Mesendoderm (in vitro differentiated cells): ENCODE data around the gene LIG3.

Source experiments
- DNase-seq: peaks from one replicate; pipeline ENCODE4 v3.0.0; 2013
- H2AK5ac ChIP-seq: 2 replicates; pipeline ENCODE4 v1.6.1; 2013; ENCODE audit warnings: low read length, inconsistent platforms
- H2BK120ac ChIP-seq: 2 replicates; pipeline ENCODE4 v1.6.1; 2013; ENCODE audit warnings: low read depth, mild to moderate bottlenecking, low read length, moderate library complexity, mixed read lengths
- H2BK15ac ChIP-seq: replicated peaks from 2 replicates; pipeline ENCODE4 v1.6.1; 2013; ENCODE audit warnings: low read depth, mild to moderate bottlenecking, moderate library complexity
- H2BK5ac ChIP-seq: 2 replicates; pipeline ENCODE4 v1.6.1; 2013; ENCODE audit warnings: low read length, inconsistent platforms
- H3K18ac ChIP-seq: 2 replicates; pipeline ENCODE4 v1.6.1; 2013; ENCODE audit warnings: mild to moderate bottlenecking, low read length, mixed read lengths
- H3K23ac ChIP-seq: one replicate; pipeline ENCODE4 v1.6.1; 2013; ENCODE audit warnings: low read length
- H3K27ac ChIP-seq: 2 replicates; pipeline ENCODE4 v1.5.1; 2013; ENCODE audit warnings: low read depth, mild to moderate bottlenecking, inconsistent platforms, low read length, moderate library complexity
- H3K27me3 ChIP-seq: 2 replicates; pipeline ENCODE4 v1.6.1; 2013; ENCODE audit warnings: low read length, control low read depth, mild to moderate bottlenecking, inconsistent platforms; ENCODE audit not compliant: insufficient read depth, poor library complexity
- H3K36me3 ChIP-seq: 2 replicates; pipeline ENCODE4 v1.6.1; 2013; ENCODE audit warnings: low read length, inconsistent platforms; ENCODE audit not compliant: control insufficient read depth, insufficient read depth
- H3K4ac ChIP-seq: one replicate; pipeline ENCODE4 v1.6.1; 2013; ENCODE audit warnings: low read depth, mild to moderate bottlenecking, low read length, moderate library complexity
- H3K4me1 ChIP-seq: 2 replicates; pipeline ENCODE4 v1.6.1; 2013; ENCODE audit warnings: low read depth, low read length, inconsistent platforms; ENCODE audit not compliant: control insufficient read depth
- H3K4me2 ChIP-seq: 2 replicates; pipeline ENCODE4 v1.6.1; 2013; ENCODE audit warnings: low read length
- H3K4me3 ChIP-seq: 2 replicates; pipeline ENCODE4 v1.5.1; 2013; ENCODE audit warnings: mild to moderate bottlenecking, low read length
- H3K56ac ChIP-seq: one replicate; pipeline ENCODE4 v1.6.1; 2013; ENCODE audit warnings: low read length
- H3K79me1 ChIP-seq: 2 replicates; pipeline ENCODE4 v1.6.1; 2013; ENCODE audit warnings: low read length, inconsistent platforms
- H3K79me2 ChIP-seq: 2 replicates; pipeline ENCODE4 v1.6.1; 2013; ENCODE audit warnings: mild to moderate bottlenecking, low read length; ENCODE audit not compliant: control insufficient read depth, insufficient read depth
- H3K9ac ChIP-seq: 2 replicates; pipeline ENCODE4 v1.6.1; 2013; ENCODE audit warnings: low read length, inconsistent platforms
- H4K5ac ChIP-seq: one replicate; pipeline ENCODE4 v1.6.1; 2013; ENCODE audit warnings: low read length
- H4K8ac ChIP-seq: one replicate; pipeline ENCODE4 v1.6.1; 2013; ENCODE audit warnings: low read depth, mild to moderate bottlenecking, control low read depth, low read length, moderate library complexity
- WGBS: extraction: QIAGEN DNeasy Blood & Tissue Kit; methylation state at CpG from one replicate; pipeline ENCODE4 v1.1.7; 2013; ENCODE audit warnings: low lambda C conversion rate, missing lambda C conversion rate; ENCODE audit not compliant: insufficient coverage; ENCODE audit errors: extremely low coverage; 5-methylcytosine and 5-hydroxymethylcytosine counted together

The LIG3 gene

DNA sequence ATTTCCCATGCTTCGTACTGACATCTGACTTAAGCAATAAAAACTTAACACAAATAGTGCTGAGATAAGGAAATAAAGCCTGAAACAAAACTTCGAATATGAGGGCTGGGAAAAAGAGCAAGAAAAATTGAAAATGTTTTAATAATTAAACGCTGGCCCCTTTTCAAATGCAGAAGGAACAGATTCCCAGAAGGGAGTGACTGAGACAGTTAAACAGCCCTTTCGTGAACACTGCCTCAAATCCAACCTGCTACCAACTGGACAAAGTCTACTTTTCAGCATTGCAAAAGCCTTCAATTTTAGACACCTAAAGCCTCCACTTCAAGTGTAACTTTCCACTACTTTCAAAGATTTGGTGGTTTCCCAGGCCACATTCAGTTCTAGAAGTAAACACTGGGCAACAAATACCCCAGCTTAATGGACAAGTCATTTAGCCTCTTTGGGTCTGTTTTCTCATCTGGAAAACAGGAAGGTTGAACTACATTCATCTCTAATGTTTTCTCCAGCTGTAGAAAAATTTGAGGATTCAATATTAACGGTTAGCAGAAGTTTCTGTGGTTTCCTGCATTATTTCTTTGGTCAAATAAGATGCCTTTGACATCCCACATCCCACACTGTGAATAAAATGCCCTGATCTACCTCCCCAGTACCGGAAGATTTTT, 71.4 kb downstream of the LIG3 start:
- Histone ChIP-seq H3K27me3 (no peaks in the 10 kb centered on the region), H2BK120ac (no peak overlapping the region), H4K5ac (no peak overlapping the region), H3K4me1 (peaks cover 10% of the 10 kb centered on the region), H3K4me3 (no peak overlapping the region), H3K79me1 (no peaks in the 10 kb centered on the region), H2BK15ac (peak overlapping the region; percentile 85), H3K56ac (no peak overlapping the region), H3K27ac (no peak overlapping the region), H3K4ac (no peak overlapping the region), H3K9ac (no peak overlapping the region), H4K8ac (no peak overlapping the region), H2BK5ac (no peak overlapping the region), H2AK5ac (no peak overlapping the region), H3K4me2 (no peak overlapping the region), H3K18ac (no peak overlapping the region), H3K79me2 (no peaks in the 10 kb centered on the region), H3K36me3 (no peaks in the 10 kb centered on the region), H3K23ac (no peak overlapping the region)
- no peak for DNase-seq
- WGBS, result no CpG with 5 or more reads among the region's 6 CpGs

GRCh38 chr17:35052241-35052610, 71.9 kb downstream of the LIG3 start:
- Histone ChIP-seq H4K5ac (no peak overlapping the region), H2BK5ac (no peak overlapping the region), H3K36me3 (no peaks in the 10 kb centered on the region), H4K8ac (no peak overlapping the region), H3K4me1 (peaks cover 10% of the 10 kb centered on the region), H3K4ac (no peak overlapping the region), H2AK5ac (no peak overlapping the region), H2BK15ac (no peak overlapping the region), H3K9ac (no peak overlapping the region), H3K23ac (no peak overlapping the region), H3K4me3 (no peak overlapping the region), H3K56ac (no peak overlapping the region), H3K18ac (no peak overlapping the region), H3K79me1 (no peaks in the 10 kb centered on the region), H3K4me2 (no peak overlapping the region), H3K27me3 (no peaks in the 10 kb centered on the region), H3K79me2 (no peaks in the 10 kb centered on the region), H2BK120ac (no peak overlapping the region), H3K27ac (no peak overlapping the region)
- DNase-seq, result no peak

DNA sequence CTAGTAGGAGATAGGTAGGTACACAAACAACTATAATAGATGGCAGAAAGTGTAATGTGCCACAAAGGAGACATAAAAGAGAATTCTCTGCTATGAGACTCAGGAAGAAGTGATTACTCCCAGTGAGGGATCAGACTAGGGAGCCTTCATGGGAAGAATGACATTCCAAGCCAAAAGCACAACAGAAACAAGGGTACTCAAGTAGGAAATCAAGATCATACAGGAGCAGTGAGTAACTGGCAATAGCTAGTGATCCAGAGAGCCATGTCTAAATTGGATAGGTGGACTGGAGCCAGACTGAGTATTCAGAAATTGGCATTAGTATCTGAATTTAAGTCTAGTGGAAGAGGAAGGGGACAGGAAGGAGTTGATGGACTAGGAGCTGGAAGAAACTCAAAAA, 72.5 kb downstream of the LIG3 start:
- H3K4me2 ChIP-seq, result no peak overlapping the region
- no peak overlapping the region for H4K5ac ChIP-seq
- H3K27ac ChIP-seq, result no peak overlapping the region
- no peak overlapping the region for H4K8ac ChIP-seq
- no peaks in the 10 kb centered on the region for H3K79me1 ChIP-seq
- no peaks in the 10 kb centered on the region for H3K36me3 ChIP-seq
- DNase-seq, result no peak
- peaks cover 10% of the 10 kb centered on the region for H3K4me1 ChIP-seq
- H3K27me3 ChIP-seq, result no peaks in the 10 kb centered on the region
- peak overlapping the region; percentile 34 for H3K18ac ChIP-seq
- H3K23ac ChIP-seq, result no peak overlapping the region
- H3K9ac ChIP-seq, result no peak overlapping the region
- H3K56ac ChIP-seq, result no peak overlapping the region
- H2BK120ac ChIP-seq, result no peak overlapping the region
- no peak overlapping the region for H3K4me3 ChIP-seq
- no peak overlapping the region for H3K4ac ChIP-seq
- no peak overlapping the region for H2BK15ac ChIP-seq
- no peak overlapping the region for H2BK5ac ChIP-seq
- H3K79me2 ChIP-seq, result no peaks in the 10 kb centered on the region
- no peak overlapping the region for H2AK5ac ChIP-seq

DNA sequence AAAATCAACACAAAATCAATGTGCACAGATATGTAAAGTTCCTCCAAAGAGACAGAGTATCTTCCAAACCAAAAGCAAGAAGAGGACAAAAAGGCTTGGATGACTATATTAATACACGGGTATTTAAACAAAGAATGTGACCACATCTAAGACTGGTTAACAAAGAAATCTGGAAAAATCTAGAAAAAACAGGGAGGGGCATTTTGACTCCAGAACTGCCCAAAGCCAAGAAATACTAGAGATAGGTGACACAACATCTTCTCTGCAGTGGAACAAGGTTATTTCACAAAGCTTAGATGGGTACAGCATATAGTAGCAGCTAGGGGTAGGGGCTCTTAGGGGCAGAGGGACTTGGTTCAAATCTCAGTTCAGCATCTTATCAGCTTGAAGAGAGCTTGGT, 72.9 kb downstream of the LIG3 start:
- Histone ChIP-seq H3K36me3 (no peaks in the 10 kb centered on the region), H3K4me1 (peaks cover 10% of the 10 kb centered on the region), H3K56ac (no peak overlapping the region), H2BK120ac (no peak overlapping the region), H2AK5ac (no peak overlapping the region), H4K5ac (no peak overlapping the region), H3K4me2 (no peak overlapping the region), H3K79me2 (no peaks in the 10 kb centered on the region), H3K23ac (no peak overlapping the region), H3K9ac (no peak overlapping the region), H4K8ac (no peak overlapping the region), H2BK15ac (no peak overlapping the region), H2BK5ac (no peak overlapping the region), H3K18ac (no peak overlapping the region), H3K27ac (no peak overlapping the region), H3K4ac (no peak overlapping the region), H3K4me3 (no peak overlapping the region), H3K79me1 (no peaks in the 10 kb centered on the region), H3K27me3 (no peaks in the 10 kb centered on the region)
- WGBS, result no CpG with 5 or more reads among the region's 1 CpG
- DNase-seq, result no peak

DNA sequence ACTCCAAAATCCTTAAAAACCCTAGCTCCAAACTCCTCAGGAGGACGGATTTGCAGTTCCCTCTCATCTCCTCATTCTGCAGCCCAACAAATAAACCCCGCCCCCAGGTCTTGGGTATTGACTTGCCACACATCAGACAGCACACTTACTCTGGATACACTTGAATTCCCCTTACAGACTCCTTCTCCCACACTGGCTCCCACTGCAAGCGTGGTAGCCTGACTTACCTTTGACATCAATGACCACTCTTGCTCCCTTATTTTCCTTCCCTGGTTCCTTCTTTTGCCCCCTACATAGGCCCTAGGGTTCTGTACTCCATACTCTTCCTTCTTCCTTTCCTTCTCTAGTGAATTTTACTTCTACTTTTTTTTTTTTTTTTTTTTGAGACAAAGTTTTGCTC, 75.7 kb downstream of the LIG3 start:
- Histone ChIP-seq H3K79me1 (no peaks in the 10 kb centered on the region), H3K4me3 (no peak overlapping the region), H3K23ac (no peak overlapping the region), H3K27ac (no peak overlapping the region), H3K27me3 (no peaks in the 10 kb centered on the region), H4K8ac (no peak overlapping the region), H3K4me2 (no peak overlapping the region), H4K5ac (no peak overlapping the region), H2BK5ac (peak overlapping the region; percentile 33), H3K4me1 (peaks cover 11% of the 10 kb centered on the region), H3K18ac (peak overlapping the region; percentile 0), H3K79me2 (no peaks in the 10 kb centered on the region), H2BK15ac (no peak overlapping the region), H2BK120ac (no peak overlapping the region), H3K4ac (no peak overlapping the region), H3K56ac (peak overlapping the region; percentile 38), H3K9ac (no peak overlapping the region), H2AK5ac (peak overlapping the region; percentile 65), H3K36me3 (no peaks in the 10 kb centered on the region)
- peak; percentile 44 for DNase-seq
- WGBS, result no CpG with 5 or more reads among the region's 3 CpGs

DNA sequence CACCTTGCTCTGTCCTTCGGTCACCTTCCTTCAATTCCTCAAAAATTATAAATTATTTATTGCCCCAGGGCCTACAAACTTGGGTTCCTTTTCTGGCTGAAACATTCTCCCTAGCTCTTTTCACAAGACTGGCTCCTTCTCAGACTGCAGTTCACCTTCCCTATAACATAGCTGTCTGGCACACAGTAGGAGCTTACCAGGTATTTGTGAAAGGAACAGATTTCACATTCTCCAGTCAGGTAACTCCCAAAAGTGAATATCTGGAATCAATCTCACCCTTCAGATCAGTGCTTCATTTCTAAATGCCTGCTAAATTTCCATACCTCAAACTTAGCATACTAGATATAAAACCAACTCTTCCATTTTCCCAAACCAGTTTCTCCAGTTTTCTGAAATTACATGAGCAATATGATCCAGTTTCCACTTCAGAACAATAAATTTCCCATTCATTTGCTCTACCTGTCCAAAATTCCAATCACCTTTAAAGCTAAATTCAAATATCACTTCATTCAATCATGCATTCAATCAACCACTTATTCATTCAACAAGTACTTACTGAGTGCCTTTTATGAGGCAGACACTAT, 77.1 kb downstream of the LIG3 start:
- Histone ChIP-seq H3K18ac (no peak overlapping the region), H3K79me2 (no peaks in the 10 kb centered on the region), H3K79me1 (no peaks in the 10 kb centered on the region), H3K36me3 (no peaks in the 10 kb centered on the region), H3K4me2 (no peak overlapping the region), H2AK5ac (no peak overlapping the region), H3K4ac (no peak overlapping the region), H2BK120ac (no peak overlapping the region), H3K4me1 (peaks cover 11% of the 10 kb centered on the region), H4K8ac (no peak overlapping the region), H3K56ac (no peak overlapping the region), H3K4me3 (no peak overlapping the region), H3K9ac (no peak overlapping the region), H3K23ac (no peak overlapping the region), H2BK5ac (no peak overlapping the region), H3K27me3 (no peaks in the 10 kb centered on the region), H2BK15ac (no peak overlapping the region), H3K27ac (no peak overlapping the region), H4K5ac (no peak overlapping the region)
- no peak for DNase-seq
- no CpG with 5 or more reads among the region's 1 CpG for WGBS
